ENCODE results near the gene RTL1. TPM values are rescaled to one million over a fixed set of nuclear protein-coding genes. Genes with fewer than 3 reads are reported as not detected.
A peak's percentile ranks its signal among the peaks of the same experiment; 100 is the strongest.

The RTL1 gene
- total RNA-seq, 1 experiment from 2014 or later, result not detected

DNA sequence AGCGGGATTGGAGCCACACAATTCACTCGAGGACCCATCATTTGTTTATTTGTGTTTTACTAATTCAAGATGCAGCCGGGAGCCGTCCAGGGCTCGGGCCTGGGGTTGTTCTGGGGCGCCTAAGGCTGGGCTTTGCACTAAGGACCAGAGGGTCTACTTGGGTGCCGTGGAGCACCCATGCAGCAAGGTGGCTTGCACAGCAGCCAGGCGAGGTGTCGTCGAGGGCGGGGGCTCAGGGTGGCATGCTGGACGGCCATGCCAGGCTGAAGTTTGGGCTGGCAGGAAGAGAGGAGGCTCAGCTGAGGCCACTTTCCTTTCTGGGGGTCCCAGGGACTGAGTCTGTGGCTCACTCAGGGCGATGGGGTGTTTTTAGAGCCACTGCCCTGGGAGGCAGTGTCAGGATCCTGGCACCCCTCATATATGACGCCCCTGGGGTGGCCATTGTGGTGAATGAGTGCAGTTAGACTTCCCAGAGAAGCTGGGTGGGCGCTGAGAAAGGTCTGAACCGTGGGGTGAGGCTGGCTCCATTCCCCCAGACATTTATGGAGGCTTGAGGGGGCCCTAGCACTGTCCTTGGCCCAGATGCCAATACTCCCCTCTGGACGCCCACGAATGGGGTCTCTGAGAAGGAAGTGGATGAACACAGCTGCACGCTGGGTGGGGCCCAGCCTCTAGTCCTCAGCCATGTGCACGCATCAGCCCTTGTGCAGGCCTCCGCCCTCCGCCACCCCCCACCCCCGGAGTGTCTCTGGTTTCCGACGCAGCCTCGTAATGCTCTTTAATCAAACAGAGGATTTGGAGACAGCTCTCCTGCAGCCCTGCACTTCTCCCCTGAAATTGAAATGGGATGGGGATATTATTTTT, 66.3 kb downstream of the RTL1 start:
- H3K9ac ChIP-seq (ENCODE audit: extremely low read depth, insufficient read length, low read length), result no peak overlapping the region
- H4K20me1 ChIP-seq (ENCODE audit: control insufficient read depth, insufficient read depth, insufficient read length), result no peaks in the 10 kb centered on the region
- H3K9me3 Mint-ChIP-seq, result peaks cover 2 to 3% of the 10 kb centered on the region in 2 experiments; a peak in 3 of 5 replicates
- H2BK20ac ChIP-seq (ENCODE audit: low read depth, low read length, poor library complexity, severe bottlenecking), result no peak overlapping the region
- no peak overlapping the region for H3K18ac ChIP-seq (ENCODE audit: insufficient read length, low read depth, low read length)
- H3K27ac Mint-ChIP-seq, result peak overlapping the region in 1 of 3 experiments; percentile 22; a peak in 2 of 7 replicates
- no peaks in the 10 kb centered on the region for H3K27me3 ChIP-seq (ENCODE audit: insufficient read depth, low read length)
- H3K4ac ChIP-seq (ENCODE audit: low read depth, low read length), result no peak overlapping the region
- DNase-seq, result no peak
- peak overlapping the region; percentile 48; the same call in 1 of the 2 replicates for H3K14ac ChIP-seq (ENCODE audit: insufficient read depth, low read length)
- no peak overlapping the region; a peak in 1 of 5 replicates for H3K4me3 Mint-ChIP-seq
- no peaks in the 10 kb centered on the region for H3K9me3 ChIP-seq (ENCODE audit: control insufficient read depth, low read depth, low read length)
- H3K23me2 ChIP-seq (ENCODE audit: insufficient read length, low read depth, low read length, poor library complexity, severe bottlenecking), result no peaks in the 10 kb centered on the region
- H4K91ac ChIP-seq (ENCODE audit: insufficient read length, low read depth, low read length), result no peak overlapping the region
- H4K8ac ChIP-seq (replicated peaks; ENCODE audit: insufficient read length, low read depth, low read length), result no peak overlapping the region
- no peak overlapping the region for H4K5ac ChIP-seq (ENCODE audit: insufficient read length, low read depth, low read length)
- H2AFZ ChIP-seq (ENCODE audit: low read length), result no peak overlapping the region
- H3K4me2 ChIP-seq (ENCODE audit: insufficient read depth, insufficient read length, low read length), result no peak overlapping the region
- H2BK12ac ChIP-seq (ENCODE audit: insufficient read length, low read depth, low read length), result no peak overlapping the region
- H3K4me1 ChIP-seq (ENCODE audit: insufficient read depth, low read length), result peaks cover 10% of the 10 kb centered on the region; the same call in 1 of the 2 replicates
- peaks cover 48 to 67% of the 10 kb centered on the region in 2 experiments for H3K4me1 Mint-ChIP-seq
- no peak for TF ChIP-seq CTCF (conservative IDR thresholded peaks at IDR 0.05)
- no peak overlapping the region for H2BK15ac ChIP-seq (ENCODE audit: low read depth, low read length)
- H3K36me3 Mint-ChIP-seq (ENCODE audit: insufficient read depth in 1 of 3, low read depth in 3 of 3), result no peaks in the 10 kb centered on the region
- no peak overlapping the region for H3K27ac ChIP-seq (ENCODE audit: insufficient read length, low read depth, low read length)
- H3K79me1 ChIP-seq (ENCODE audit: insufficient read depth, low read depth, low read length, poor library complexity, severe bottlenecking), result no peaks in the 10 kb centered on the region
- no peak overlapping the region for H2AK5ac ChIP-seq (ENCODE audit: insufficient read length, low read length)
- H3K27me3 Mint-ChIP-seq (ENCODE audit: low read depth), result peaks cover 8% of the 10 kb centered on the region
- H3K79me2 ChIP-seq (ENCODE audit: insufficient read depth, low read length), result no peaks in the 10 kb centered on the region
- no peak overlapping the region for H2BK5ac ChIP-seq (ENCODE audit: insufficient read length, low read length)
- no peak overlapping the region for H2BK120ac ChIP-seq (ENCODE audit: low read depth, low read length, poor library complexity, severe bottlenecking)
- no peak overlapping the region for H3K23ac ChIP-seq (ENCODE audit: insufficient read length, low read depth, low read length)
- WGBS (ENCODE audit: extremely low coverage, insufficient read length, low lambda C conversion rate), result no CpG with 5 or more reads among the region's 26 CpGs
- no peak overlapping the region for H3K56ac ChIP-seq (ENCODE audit: insufficient read length, low read depth, low read length)
- no peak overlapping the region for H3T11ph ChIP-seq (ENCODE audit: low read length)

All from H9 (cell line).